ENCODE data around the gene CCT5.

DNA sequence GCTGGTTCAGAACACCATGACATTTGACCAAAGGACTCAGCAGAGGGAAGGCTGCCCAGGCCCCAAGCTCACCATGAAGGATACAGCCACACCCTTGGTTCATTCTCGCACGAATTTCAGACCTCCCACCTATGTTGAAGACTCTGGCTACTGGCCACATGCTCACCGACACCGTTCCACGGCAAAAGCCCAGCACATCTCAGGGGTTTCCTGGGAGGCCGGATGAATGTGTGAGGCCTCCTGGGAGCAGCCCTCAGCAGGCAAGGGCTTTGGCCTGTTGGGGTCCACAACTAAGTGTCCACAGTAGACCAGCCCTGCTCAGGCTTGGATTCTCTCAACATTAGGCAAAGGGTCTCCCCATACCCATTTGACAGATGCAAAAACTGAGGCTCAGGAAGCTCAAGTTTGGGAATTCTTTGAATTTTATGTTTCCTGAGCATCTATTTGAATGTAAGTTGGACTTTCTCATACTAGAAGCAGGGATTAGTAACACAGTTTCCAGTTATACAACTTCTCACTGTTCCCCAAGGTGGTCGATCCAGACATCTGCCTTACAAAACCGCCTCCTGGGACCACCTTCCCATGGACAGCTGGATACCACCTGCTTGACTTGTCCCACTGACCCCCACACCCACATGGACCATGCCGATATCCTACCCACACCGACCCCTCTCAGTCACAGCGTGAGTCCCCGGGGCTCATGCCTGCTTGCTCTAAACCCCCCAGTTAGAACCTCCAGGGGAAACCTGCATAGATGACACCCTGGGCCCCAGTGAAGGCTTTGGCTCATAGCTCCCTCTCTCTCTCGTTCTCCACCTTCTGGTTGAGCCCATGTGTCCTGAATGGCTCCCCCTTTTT, 27.9 kb downstream of the CCT5 start:
- TF ChIP-seq POLR2AphosphoS5 (IDR thresholded peaks at IDR 0.05): no peak
- TF ChIP-seq, protein P1, sequence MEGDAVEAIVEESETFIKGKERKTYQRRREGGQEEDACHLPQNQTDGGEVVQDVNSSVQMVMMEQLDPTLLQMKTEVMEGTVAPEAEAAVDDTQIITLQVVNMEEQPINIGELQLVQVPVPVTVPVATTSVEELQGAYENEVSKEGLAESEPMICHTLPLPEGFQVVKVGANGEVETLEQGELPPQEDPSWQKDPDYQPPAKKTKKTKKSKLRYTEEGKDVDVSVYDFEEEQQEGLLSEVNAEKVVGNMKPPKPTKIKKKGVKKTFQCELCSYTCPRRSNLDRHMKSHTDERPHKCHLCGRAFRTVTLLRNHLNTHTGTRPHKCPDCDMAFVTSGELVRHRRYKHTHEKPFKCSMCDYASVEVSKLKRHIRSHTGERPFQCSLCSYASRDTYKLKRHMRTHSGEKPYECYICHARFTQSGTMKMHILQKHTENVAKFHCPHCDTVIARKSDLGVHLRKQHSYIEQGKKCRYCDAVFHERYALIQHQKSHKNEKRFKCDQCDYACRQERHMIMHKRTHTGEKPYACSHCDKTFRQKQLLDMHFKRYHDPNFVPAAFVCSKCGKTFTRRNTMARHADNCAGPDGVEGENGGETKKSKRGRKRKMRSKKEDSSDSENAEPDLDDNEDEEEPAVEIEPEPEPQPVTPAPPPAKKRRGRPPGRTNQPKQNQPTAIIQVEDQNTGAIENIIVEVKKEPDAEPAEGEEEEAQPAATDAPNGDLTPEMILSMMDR (IDR thresholded peaks at IDR 0.05): no peak
